ENCODE data around the gene TMOD1.

The TMOD1 gene

GRCh38 chr9:97536480-97536879 is 35.0 kb downstream of the TMOD1 start:
- no peak overlapping the region for H3K9ac ChIP-seq (ENCODE audit: low read length)
- no peaks in the 10 kb centered on the region for H3K4me1 ChIP-seq (ENCODE audit: insufficient read depth, low read length, severe bottlenecking)
- no peak overlapping the region for H3K4me2 ChIP-seq (ENCODE audit: low read length)
- no peaks in the 10 kb centered on the region for H3K36me3 ChIP-seq (ENCODE audit: insufficient read depth, low read length)
- no peaks in the 10 kb centered on the region for H3K79me2 ChIP-seq (ENCODE audit: insufficient read depth, low read length)
- no peak overlapping the region for H3K27ac ChIP-seq (ENCODE audit: low read depth, low read length, poor library complexity, severe bottlenecking)
- H4K20me1 ChIP-seq (ENCODE audit: insufficient read depth, low read length): no peaks in the 10 kb centered on the region
- no peak overlapping the region for H2AFZ ChIP-seq (ENCODE audit: low read length)
- H3K9me3 ChIP-seq (ENCODE audit: low read length): no peaks in the 10 kb centered on the region
- no peak for TF ChIP-seq CTCF (IDR thresholded peaks at IDR 0.05; ENCODE audit: low read length)
- TF ChIP-seq EZH2 (IDR thresholded peaks at IDR 0.05; ENCODE audit: borderline replicate concordance, low read length): no peak
- H3K4me3 ChIP-seq (ENCODE audit: low read depth, low read length, poor library complexity, severe bottlenecking): no peak overlapping the region
- H3K9me2 ChIP-seq (ENCODE audit: low read depth, low read length): no peaks in the 10 kb centered on the region
- no peaks in the 10 kb centered on the region; the same call in 1 of the 2 replicates for H3K27me3 ChIP-seq (ENCODE audit: insufficient read depth, low read length)
- no peaks in the 10 kb centered on the region for H3F3A ChIP-seq (ENCODE audit: insufficient read depth, low read length)

- no peaks in the 10 kb centered on the region for H3F3A ChIP-seq (ENCODE audit: insufficient read depth, low read length)
- no peak overlapping the region for H3K9ac ChIP-seq (ENCODE audit: low read length)
- H2AFZ ChIP-seq (ENCODE audit: low read length): no peak overlapping the region
- no peak overlapping the region for H3K4me2 ChIP-seq (ENCODE audit: low read length)
- H3K27ac ChIP-seq (ENCODE audit: low read depth, low read length, poor library complexity, severe bottlenecking): no peak overlapping the region
- no peaks in the 10 kb centered on the region for H3K9me2 ChIP-seq (ENCODE audit: low read depth, low read length)
- TF ChIP-seq EZH2 (IDR thresholded peaks at IDR 0.05; ENCODE audit: borderline replicate concordance, low read length) (no peak), CTCF (IDR thresholded peaks at IDR 0.05; ENCODE audit: low read length) (no peak)
- H3K27me3 ChIP-seq (ENCODE audit: insufficient read depth, low read length): no peaks in the 10 kb centered on the region
- H3K79me2 ChIP-seq (ENCODE audit: insufficient read depth, low read length): no peaks in the 10 kb centered on the region
- H3K36me3 ChIP-seq (ENCODE audit: insufficient read depth, low read length): no peaks in the 10 kb centered on the region
- no peaks in the 10 kb centered on the region for H4K20me1 ChIP-seq (ENCODE audit: insufficient read depth, low read length)
- H3K4me3 ChIP-seq (ENCODE audit: low read depth, low read length, poor library complexity, severe bottlenecking): no peak overlapping the region
- no peaks in the 10 kb centered on the region for H3K9me3 ChIP-seq (ENCODE audit: low read length)
- H3K4me1 ChIP-seq (ENCODE audit: insufficient read depth, low read length, severe bottlenecking): no peaks in the 10 kb centered on the region
These were observed 42.1 kb downstream of the TMOD1 start for GRCh38 chr9:97543561-97543960.

GRCh38 chr9:97545486-97545885 is 44.0 kb downstream of the TMOD1 start:
- H3K79me2 ChIP-seq (ENCODE audit: insufficient read depth, low read length): no peaks in the 10 kb centered on the region
- no peaks in the 10 kb centered on the region for H3K27me3 ChIP-seq (ENCODE audit: insufficient read depth, low read length)
- no peaks in the 10 kb centered on the region for H3F3A ChIP-seq (ENCODE audit: insufficient read depth, low read length)
- no peak overlapping the region for H3K9ac ChIP-seq (ENCODE audit: low read length)
- H3K9me3 ChIP-seq (ENCODE audit: low read length): no peaks in the 10 kb centered on the region
- TF ChIP-seq CTCF (IDR thresholded peaks at IDR 0.05; ENCODE audit: low read length) (no peak), EZH2 (IDR thresholded peaks at IDR 0.05; ENCODE audit: borderline replicate concordance, low read length) (no peak)
- no peak overlapping the region for H2AFZ ChIP-seq (ENCODE audit: low read length)
- no peaks in the 10 kb centered on the region for H3K36me3 ChIP-seq (ENCODE audit: insufficient read depth, low read length)
- H3K4me2 ChIP-seq (ENCODE audit: low read length): no peak overlapping the region
- H3K4me3 ChIP-seq (ENCODE audit: low read depth, low read length, poor library complexity, severe bottlenecking): no peak overlapping the region
- no peaks in the 10 kb centered on the region for H3K4me1 ChIP-seq (ENCODE audit: insufficient read depth, low read length, severe bottlenecking)
- H3K27ac ChIP-seq (ENCODE audit: low read depth, low read length, poor library complexity, severe bottlenecking): no peak overlapping the region
- H3K9me2 ChIP-seq (ENCODE audit: low read depth, low read length): no peaks in the 10 kb centered on the region
- no peaks in the 10 kb centered on the region for H4K20me1 ChIP-seq (ENCODE audit: insufficient read depth, low read length)
